ENCODE results near the gene ACYP2. TPM values are rescaled to one million over a fixed set of nuclear protein-coding genes. Genes with fewer than 3 reads are reported as not detected.
A peak's percentile ranks its signal among the peaks of the same experiment; 100 is the strongest.
"Not testable (repeated sequence)": the region's sequence is repeated elsewhere in the genome, so short reads cannot be mapped to it uniquely, and the experiment has no call there.

The ACYP2 gene
- total RNA-seq, 4 donors from 2014 or later, result 3.7 to 15.1 (median 5.7) TPM

- no peaks in the 10 kb centered on the region for H3K9me3 ChIP-seq
- H3K27me3 ChIP-seq, result no peaks in the 10 kb centered on the region
- no peak for DNase-seq
- 26 to 45% methylated on average over 1 to 2 of the region's 5 CpGs for WGBS, 2 donors
- peaks cover 0 to 7% (median 6%) of the 10 kb centered on the region in 3 donors for H3K4me1 ChIP-seq
- no peak overlapping the region for H3K27ac ChIP-seq
- intact Hi-C loops (cut with DNase I), result no loop called here
- TF ChIP-seq CTCF (IDR thresholded peaks at IDR 0.05) (no peak), POLR2A (IDR thresholded peaks at IDR 0.05) (no peak)
- no peak overlapping the region for H3K4me3 ChIP-seq
- H3K36me3 ChIP-seq, result no peaks in the 10 kb centered on the region
Measured at GRCh38 chr2:54088191-54088634, 27.2 kb upstream of the ACYP2 start.

- no peak for DNase-seq
- Histone ChIP-seq H3K27ac (no peak overlapping the region), H3K36me3 (no peaks in the 10 kb centered on the region), H3K4me1 (peaks cover 0 to 7% (median 6%) of the 10 kb centered on the region in 3 donors), H3K9me3 (no peaks in the 10 kb centered on the region), H3K27me3 (no peaks in the 10 kb centered on the region), H3K4me3 (no peak overlapping the region)
- intact Hi-C loops (cut with DNase I), result no loop called here
- WGBS, 2 donors, result 74 to 83% methylated on average over 2 of the region's 2 CpGs
- TF ChIP-seq POLR2A (IDR thresholded peaks at IDR 0.05) (no peak), CTCF (IDR thresholded peaks at IDR 0.05) (no peak)
Measured at GRCh38 chr2:54088719-54089118, 26.7 kb upstream of the ACYP2 start.

GRCh38 chr2:54090521-54091117 is 24.8 kb upstream of the ACYP2 start:
- H3K27ac ChIP-seq, result no peak overlapping the region
- TF ChIP-seq CTCF (IDR thresholded peaks at IDR 0.05) (no peak), POLR2A (IDR thresholded peaks at IDR 0.05) (no peak)
- no peaks in the 10 kb centered on the region for H3K9me3 ChIP-seq
- DNase-seq, result no peak
- no peak overlapping the region for H3K4me3 ChIP-seq
- H3K27me3 ChIP-seq, result no peaks in the 10 kb centered on the region
- 19 to 45% methylated on average over 8 of the region's 8 CpGs for WGBS, 2 donors
- no peaks in the 10 kb centered on the region for H3K36me3 ChIP-seq
- intact Hi-C loops (cut with DNase I), result no loop called here
- peaks cover 0 to 7% (median 6%) of the 10 kb centered on the region in 3 donors for H3K4me1 ChIP-seq

- H3K9me3 ChIP-seq, result no peaks in the 10 kb centered on the region
- H3K36me3 ChIP-seq, result no peaks in the 10 kb centered on the region
- WGBS, 2 donors, result 44 to 60% methylated on average over 2 to 3 of the region's 4 CpGs
- intact Hi-C loops (cut with DNase I), result no loop called here
- no peak overlapping the region for H3K4me3 ChIP-seq
- H3K27ac ChIP-seq, result peak overlapping the region in 1 of 4 donors; percentile 37
- TF ChIP-seq CTCF (IDR thresholded peaks at IDR 0.05), result no peak
- no peak for TF ChIP-seq POLR2A (IDR thresholded peaks at IDR 0.05)
- no peak for DNase-seq
- H3K4me1 ChIP-seq, result peaks cover 0 to 7% (median 6%) of the 10 kb centered on the region in 3 donors
- no peaks in the 10 kb centered on the region for H3K27me3 ChIP-seq
Measured at GRCh38 chr2:54092940-54093339, 22.5 kb upstream of the ACYP2 start.

GRCh38 chr2:54095406-54095805 is 20.0 kb upstream of the ACYP2 start:
- not testable (repeated sequence) for DNase-seq
- WGBS, 2 donors, result no CpG with 5 or more reads among the region's 30 CpGs

GRCh38 chr2:54096141-54096540 is 19.3 kb upstream of the ACYP2 start:
- H3K4me1 ChIP-seq; H3K4me3 ChIP-seq; DNase-seq; H3K9me3 ChIP-seq; intact Hi-C loops (cut with DNase I); H3K27me3 ChIP-seq; H3K36me3 ChIP-seq; H3K27ac ChIP-seq: not testable (repeated sequence)
- no CpG with 5 or more reads among the region's 26 CpGs for WGBS, 2 donors

More at GRCh38 chr2:54095406-54095805, 20.0 kb upstream of the ACYP2 start:
- intact Hi-C loops (cut with DNase I); H3K27ac ChIP-seq; H3K27me3 ChIP-seq; H3K4me3 ChIP-seq; H3K4me1 ChIP-seq; H3K9me3 ChIP-seq; H3K36me3 ChIP-seq: not testable (repeated sequence)

All from esophagus squamous epithelium (tissue), 5 donors.